Breast epithelium (tissue), 3 donors: Measurements from ENCODE around the gene CEP20.
"Not testable (repeated sequence)": the region's sequence is repeated elsewhere in the genome, so short reads cannot be mapped to it uniquely, and the experiment has no call there.

ENCODE experiments used
- CTCF ChIP-seq, 3 donors: fragments of 450-650 bp; IDR thresholded peaks; one replicate each; pipeline ENCODE4 v1.5.1; 2016 to 2017; ENCODE audit warnings: antibody characterized with exemption in 3 of 3, mild to moderate bottlenecking in 3 of 3, moderate library complexity in 3 of 3
- POLR2A ChIP-seq: fragments of 450-650 bp; IDR thresholded peaks from one replicate; pipeline ENCODE4 v1.6.1; 2016; ENCODE audit warnings: antibody characterized with exemption, mild to moderate bottlenecking, moderate library complexity
- POLR2AphosphoS5 ChIP-seq, 3 donors: sonication (generic); formaldehyde crosslinking; IDR thresholded peaks; one replicate each; pipeline ENCODE4 v1.6.1; 2017; ENCODE audit warnings: antibody characterized with exemption in 3 of 3

DNA sequence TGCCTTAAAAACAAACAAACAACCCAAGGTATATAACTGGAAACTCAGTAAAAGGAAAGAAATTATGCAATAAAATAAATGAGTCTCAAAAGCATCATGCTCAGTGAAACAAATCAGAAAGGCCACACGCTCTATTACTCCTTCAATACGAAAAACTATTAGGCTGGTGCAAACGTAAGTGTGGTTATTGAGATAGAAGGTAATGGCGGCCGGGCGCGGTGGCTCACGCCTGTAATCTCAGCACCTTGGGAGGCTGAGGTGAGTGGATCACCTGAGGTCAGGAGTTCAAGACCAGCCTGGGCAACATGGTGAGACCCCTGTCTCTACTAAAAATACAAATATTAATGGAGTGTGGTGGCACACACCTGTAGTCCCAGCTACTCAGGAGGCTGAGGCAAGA, 49.2 kb downstream of the CEP20 start:
- not testable (repeated sequence) for TF ChIP-seq POLR2A; POLR2AphosphoS5 (IDR thresholded peaks at IDR 0.05); CTCF (IDR thresholded peaks at IDR 0.05)
